ENCODE data around the gene TMEM201.

DNA sequence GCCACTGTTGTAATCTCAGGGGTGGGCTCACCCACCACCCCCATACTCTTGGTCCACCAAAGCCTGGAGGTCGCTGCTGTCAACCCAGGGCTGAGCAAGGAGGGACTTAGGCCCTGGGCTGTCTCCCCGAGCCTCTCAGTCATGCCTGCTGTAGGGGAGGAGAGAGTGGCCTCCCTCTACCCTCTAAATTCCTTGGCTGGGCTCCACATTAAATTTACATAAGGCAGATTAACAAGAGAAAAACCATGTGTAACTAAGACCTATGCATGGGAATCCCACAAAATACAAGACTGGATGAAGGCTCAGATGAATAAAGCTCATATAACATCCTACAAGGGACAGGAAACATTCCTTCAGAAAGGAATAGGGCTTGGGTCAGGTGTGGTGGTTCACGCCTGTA is 61.1 kb downstream of the TMEM201 start:
- no peak for TF ChIP-seq RNF2 (IDR thresholded peaks at IDR 0.05; ENCODE audit: borderline replicate concordance, low read depth)
- TF ChIP-seq, protein P1, sequence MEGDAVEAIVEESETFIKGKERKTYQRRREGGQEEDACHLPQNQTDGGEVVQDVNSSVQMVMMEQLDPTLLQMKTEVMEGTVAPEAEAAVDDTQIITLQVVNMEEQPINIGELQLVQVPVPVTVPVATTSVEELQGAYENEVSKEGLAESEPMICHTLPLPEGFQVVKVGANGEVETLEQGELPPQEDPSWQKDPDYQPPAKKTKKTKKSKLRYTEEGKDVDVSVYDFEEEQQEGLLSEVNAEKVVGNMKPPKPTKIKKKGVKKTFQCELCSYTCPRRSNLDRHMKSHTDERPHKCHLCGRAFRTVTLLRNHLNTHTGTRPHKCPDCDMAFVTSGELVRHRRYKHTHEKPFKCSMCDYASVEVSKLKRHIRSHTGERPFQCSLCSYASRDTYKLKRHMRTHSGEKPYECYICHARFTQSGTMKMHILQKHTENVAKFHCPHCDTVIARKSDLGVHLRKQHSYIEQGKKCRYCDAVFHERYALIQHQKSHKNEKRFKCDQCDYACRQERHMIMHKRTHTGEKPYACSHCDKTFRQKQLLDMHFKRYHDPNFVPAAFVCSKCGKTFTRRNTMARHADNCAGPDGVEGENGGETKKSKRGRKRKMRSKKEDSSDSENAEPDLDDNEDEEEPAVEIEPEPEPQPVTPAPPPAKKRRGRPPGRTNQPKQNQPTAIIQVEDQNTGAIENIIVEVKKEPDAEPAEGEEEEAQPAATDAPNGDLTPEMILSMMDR (IDR thresholded peaks at IDR 0.05), result no peak
- TF ChIP-seq EP300 (IDR thresholded peaks at IDR 0.05), result no peak
- no peak for TF ChIP-seq RCOR1 (IDR thresholded peaks at IDR 0.05; ENCODE audit: low read depth, low read length)
- no peak for TF ChIP-seq POLR2A (IDR thresholded peaks at IDR 0.05; ENCODE audit: low read length)
- TF ChIP-seq POLR2AphosphoS2 (conservative IDR thresholded peaks at IDR 0.05; ENCODE audit: low read length), result no peak
- TF ChIP-seq CHD2 (IDR thresholded peaks at IDR 0.05; ENCODE audit: low read length, partially characterized antibody), result no peak
- TF ChIP-seq NFE2L2 (conservative IDR thresholded peaks at IDR 0.05; ENCODE audit: low read length), result no peak
- no peak for TF ChIP-seq GATA3 (IDR thresholded peaks at IDR 0.05; ENCODE audit: borderline replicate concordance)
- no peak for TF ChIP-seq RAD21 (conservative IDR thresholded peaks at IDR 0.05 in 1 of 2, IDR thresholded peaks at IDR 0.05 in 1 of 2)
- no peak for TF ChIP-seq CEBPB (IDR thresholded peaks at IDR 0.05)
- no peak for TF ChIP-seq ESRRA (IDR thresholded peaks at IDR 0.05; ENCODE audit: borderline replicate concordance, low read length)
- TF ChIP-seq, protein P2, sequence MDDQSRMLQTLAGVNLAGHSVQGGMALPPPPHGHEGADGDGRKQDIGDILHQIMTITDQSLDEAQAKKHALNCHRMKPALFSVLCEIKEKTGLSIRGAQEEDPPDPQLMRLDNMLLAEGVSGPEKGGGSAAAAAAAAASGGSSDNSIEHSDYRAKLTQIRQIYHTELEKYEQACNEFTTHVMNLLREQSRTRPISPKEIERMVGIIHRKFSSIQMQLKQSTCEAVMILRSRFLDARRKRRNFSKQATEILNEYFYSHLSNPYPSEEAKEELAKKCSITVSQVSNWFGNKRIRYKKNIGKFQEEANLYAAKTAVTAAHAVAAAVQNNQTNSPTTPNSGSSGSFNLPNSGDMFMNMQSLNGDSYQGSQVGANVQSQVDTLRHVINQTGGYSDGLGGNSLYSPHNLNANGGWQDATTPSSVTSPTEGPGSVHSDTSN (IDR thresholded peaks at IDR 0.05), result no peak

Data from A549 (cell line).